H1 (cell line): ENCODE results near the gene SMCHD1. TPM values are rescaled to one million over a fixed set of nuclear protein-coding genes. Genes with fewer than 3 reads are reported as not detected.

Experiments used
- EZH2 ChIP-seq: fragments of 200-600 bp; sonication (generic); IDR thresholded peaks from 2 replicates; pipeline ENCODE4 v1.7.1; 2012; ENCODE audit warnings: low read depth, mild to moderate bottlenecking, moderate library complexity, low read length, inconsistent platforms; ENCODE audit not compliant: severe bottlenecking
- SIX5 ChIP-seq: IDR thresholded peaks from 2 replicates; pipeline ENCODE4 v1.6.1; 2011; ENCODE audit warnings: mild to moderate bottlenecking, low read depth, low read length
- TCF12 ChIP-seq: IDR thresholded peaks from 2 replicates; pipeline ENCODE4 v1.6.1; 2011; ENCODE audit warnings: low read depth, mild to moderate bottlenecking, low read length
- polyA plus RNA-seq, 7 experiments: library from polyadenylated mRNA; depleted of rRNA in 3 of 7; stranded (reverse) in 5 of 7; unstranded in 2 of 7; fragments of >200 nt in 5 of 7; fragments of 200-250 nt in 2 of 7; gene quantifications; 1 replicate in 5 of 7; 2 replicates in 1 of 7; 4 replicates in 1 of 7; pipeline versions ENCODE4 v1.2.1 to v1.2.3, GENCODE V29; 2011 to 2013; ENCODE audit warnings: missing spikeins in 2 of 7, mixed read lengths in 2 of 7
- total RNA-seq: library from RNA; stranded (reverse); fragmentation: NEBNext Ultra II Directional; extraction: Animal tissue kit (Norgen Biotek cat#: 25700); gene quantifications from 2 replicates; pipeline ENCODE4 v1.2.1, GENCODE V29; 2021
- TF ChIP-seq, protein P1 (sequence below): IDR thresholded peaks from 2 replicates; pipeline ENCODE4 v1.6.1; 2012; ENCODE audit warnings: inconsistent platforms

The SMCHD1 gene
- total and polyA plus RNA-seq, 2 of the 8 experiments (the other 6 are each of a cell fraction or from before 2014, with no cell fraction given): 9.3 to 32.0 TPM

GRCh38 chr18:2776601-2777000 is 121.1 kb downstream of the SMCHD1 start (continued):
- TF ChIP-seq, protein P1, sequence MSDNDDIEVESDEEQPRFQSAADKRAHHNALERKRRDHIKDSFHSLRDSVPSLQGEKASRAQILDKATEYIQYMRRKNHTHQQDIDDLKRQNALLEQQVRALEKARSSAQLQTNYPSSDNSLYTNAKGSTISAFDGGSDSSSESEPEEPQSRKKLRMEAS: no peak
- TF ChIP-seq TCF12: no peak
- no peak for TF ChIP-seq EZH2
- TF ChIP-seq SIX5: no peak
